HTERT RPE-1 (cell line): ENCODE data around the gene MAST4.
"Not testable (repeated sequence)": the region's sequence is repeated elsewhere in the genome, so short reads cannot be mapped to it uniquely, and the experiment has no call there.

ENCODE experiments used
- in situ Hi-C: fragments of 300-500 bp; cut with MboI; formaldehyde crosslinking; loops from 4 replicates; pipeline ENCODE4 v1.14.3; 2020; ENCODE audit warnings: low sequenced_read_pairs

MAST4 gene

GRCh38 chr5:67102708-67103107 is 506.5 kb downstream of the MAST4 start:
- in situ Hi-C loops, result no loop called here

GRCh38 chr5:67104859-67105258 is 508.7 kb downstream of the MAST4 start:
- in situ Hi-C loops, result no loop called here

- in situ Hi-C loops, result no loop called here
Observed at GRCh38 chr5:67105270-67105669, 509.1 kb downstream of the MAST4 start.

GRCh38 chr5:67106626-67107342 is 510.6 kb downstream of the MAST4 start:
- in situ Hi-C loops, result no loop called here

GRCh38 chr5:67111779-67112178 is 515.6 kb downstream of the MAST4 start:
- in situ Hi-C loops, result no loop called here

GRCh38 chr5:67115246-67115645 is 519.1 kb downstream of the MAST4 start:
- in situ Hi-C loops, result no loop called here

GRCh38 chr5:67115817-67116216 is 519.6 kb downstream of the MAST4 start:
- in situ Hi-C loops, result no loop called here

- in situ Hi-C loops, result no loop called here
Observed at GRCh38 chr5:67118050-67118620, 521.9 kb downstream of the MAST4 start.

GRCh38 chr5:67119010-67119409 is 522.8 kb downstream of the MAST4 start:
- in situ Hi-C loops, result no loop called here

GRCh38 chr5:67120032-67120431 is 523.8 kb downstream of the MAST4 start:
- in situ Hi-C loops, result no loop called here

GRCh38 chr5:67123819-67124218 is 527.6 kb downstream of the MAST4 start:
- in situ Hi-C loops, result no loop called here

GRCh38 chr5:67124556-67124955 is 528.4 kb downstream of the MAST4 start:
- in situ Hi-C loops, result no loop called here

- in situ Hi-C loops, result not testable (repeated sequence)
Observed at GRCh38 chr5:67127347-67127895, 531.2 kb downstream of the MAST4 start.

GRCh38 chr5:67129768-67130167 is 533.6 kb downstream of the MAST4 start:
- in situ Hi-C loops, result no loop called here

- in situ Hi-C loops, result no loop called here
Observed at GRCh38 chr5:67133217-67133616, 537.0 kb downstream of the MAST4 start.

- in situ Hi-C loops, result no loop called here
Observed at GRCh38 chr5:67133776-67134175, 537.6 kb downstream of the MAST4 start.

- in situ Hi-C loops, result no loop called here
Observed at GRCh38 chr5:67135381-67135984, 539.3 kb downstream of the MAST4 start.

- in situ Hi-C loops, result no loop called here
Observed at GRCh38 chr5:67139030-67139429, 542.8 kb downstream of the MAST4 start.

GRCh38 chr5:67140413-67140812 is 544.2 kb downstream of the MAST4 start:
- in situ Hi-C loops, result no loop called here

GRCh38 chr5:67141644-67142043 is 545.5 kb downstream of the MAST4 start:
- in situ Hi-C loops, result no loop called here

GRCh38 chr5:67142816-67143215 is 546.6 kb downstream of the MAST4 start:
- in situ Hi-C loops, result no loop called here

- in situ Hi-C loops, result no loop called here
Observed at GRCh38 chr5:67143549-67143948, 547.4 kb downstream of the MAST4 start.
